HG03039 (cell line): Measurements from ENCODE around the gene EVX2.
A peak's percentile ranks its signal among the peaks of the same experiment; 100 is the strongest.

Source experiments
- ATAC-seq: cut with Tn5 transposase; IDR thresholded peaks from one replicate; pipeline ENCODE4 v1.9.1; 2021; ENCODE audit warnings: mild to moderate bottlenecking, moderate library complexity; ENCODE audit not compliant: unreplicated experiment

EVX2 gene

DNA sequence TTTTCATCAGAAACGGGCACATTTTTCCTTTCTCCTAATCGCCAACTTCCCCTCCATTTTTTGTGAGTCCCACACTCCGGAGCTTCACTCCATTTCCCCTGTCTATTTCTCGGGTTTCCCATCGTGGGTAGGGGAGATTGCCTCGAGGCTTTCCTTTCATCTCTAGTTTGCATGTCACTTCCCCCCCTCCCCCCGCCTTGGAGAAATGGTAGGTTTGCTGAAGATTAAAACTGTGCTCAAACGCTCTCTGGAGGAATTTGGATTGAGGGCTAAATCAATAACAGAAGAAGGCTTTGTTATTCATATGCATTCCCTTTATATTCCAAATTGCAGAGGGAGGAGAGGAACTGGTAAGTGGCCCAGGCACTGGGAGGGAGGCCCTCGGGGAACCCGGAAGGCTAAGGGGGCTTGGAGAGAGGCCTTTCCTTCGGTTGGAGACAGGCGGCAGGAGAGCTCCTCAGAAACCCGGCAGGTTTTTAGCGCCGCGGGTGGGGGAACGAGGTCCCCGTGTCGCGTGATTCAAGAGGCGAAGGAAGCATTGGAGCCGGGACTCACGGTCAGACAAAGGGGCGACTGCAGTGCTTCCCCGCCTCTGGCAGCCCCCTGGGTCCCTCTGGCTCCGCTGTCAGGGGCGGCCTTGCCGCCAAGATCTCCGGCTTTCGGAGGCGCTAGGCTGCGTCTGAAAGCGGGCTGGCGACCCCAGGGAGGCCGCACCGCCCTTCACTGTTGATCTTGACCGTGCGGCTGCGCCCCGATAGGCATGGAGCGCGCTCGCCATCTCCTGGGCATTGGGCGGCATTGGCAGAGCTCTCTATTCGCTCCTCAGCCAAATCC, 13.4 kb upstream of the EVX2 start:
- peak; percentile 73 for ATAC-seq

GRCh38 chr2:176096243-176096985, 12.7 kb upstream of the EVX2 start:
- ATAC-seq = no peak

- no peak for ATAC-seq
These were observed 11.7 kb upstream of the EVX2 start for GRCh38 chr2:176095421-176095820.

GRCh38 chr2:176094349-176094748, 10.6 kb upstream of the EVX2 start:
- no peak for ATAC-seq

- ATAC-seq = no peak
These were observed 10.1 kb upstream of the EVX2 start for GRCh38 chr2:176093898-176094249.

GRCh38 chr2:176093145-176093897, 9.6 kb upstream of the EVX2 start:
- no peak for ATAC-seq

- no peak for ATAC-seq
These were observed 8.7 kb upstream of the EVX2 start, which contains the start of gene HOXD13 for GRCh38 chr2:176092270-176093144. HOXD13 (plus strand) TSS chr2:176092721; CDS start chr2:176092891, 170 bp downstream.

DNA sequence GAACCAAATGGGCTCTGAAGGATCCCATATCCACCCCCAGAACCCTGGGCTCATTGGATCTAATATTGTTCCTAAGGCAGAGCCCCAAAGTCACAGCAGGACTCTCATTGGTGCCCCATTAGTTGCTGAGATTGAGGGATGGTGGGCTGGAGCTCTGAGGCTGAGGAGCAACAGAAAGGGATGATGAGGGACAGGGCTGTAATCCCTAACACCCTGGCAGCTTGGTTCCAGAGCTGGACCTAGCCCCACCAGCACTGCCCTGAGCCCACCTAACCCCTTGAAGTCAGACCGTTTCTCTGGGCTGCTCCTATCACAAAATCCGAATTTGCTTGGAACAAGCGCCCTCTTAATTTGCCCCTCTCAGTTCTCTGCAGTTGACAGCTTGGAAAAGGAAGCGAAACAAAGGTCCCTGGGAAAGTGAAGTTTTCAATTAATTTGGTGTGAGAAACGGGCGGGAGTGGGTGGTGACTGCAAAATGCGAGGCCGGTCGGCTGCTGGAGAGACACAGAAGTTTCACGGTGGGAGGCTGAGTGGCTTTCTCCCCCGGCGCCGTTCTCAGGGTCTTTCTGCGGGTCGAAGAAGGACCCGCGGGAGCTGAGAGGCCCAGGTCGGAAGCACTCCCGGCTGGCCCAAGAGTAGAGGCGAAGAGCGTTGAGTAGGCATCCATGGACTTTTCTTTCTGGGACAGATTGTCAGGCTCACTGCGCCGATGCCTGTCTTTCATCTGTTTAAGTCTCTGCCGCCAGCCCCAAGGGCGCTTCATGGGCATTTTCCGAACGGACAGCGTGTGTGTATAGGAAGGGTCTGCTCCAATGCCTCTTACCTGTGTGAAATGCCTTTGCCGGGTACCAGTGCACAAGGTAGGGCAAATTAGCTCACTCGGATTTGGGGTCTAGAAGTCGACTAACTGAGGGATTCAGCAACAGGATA, 7.8 kb upstream of the EVX2 start:
- ATAC-seq = no peak

GRCh38 chr2:176090862-176091261, 7.1 kb upstream of the EVX2 start:
- ATAC-seq = no peak

- ATAC-seq = no peak
These were observed 6.2 kb upstream of the EVX2 start for GRCh38 chr2:176089843-176090395.

- no peak for ATAC-seq
These were observed 5.4 kb upstream of the EVX2 start for GRCh38 chr2:176088937-176089842.

DNA sequence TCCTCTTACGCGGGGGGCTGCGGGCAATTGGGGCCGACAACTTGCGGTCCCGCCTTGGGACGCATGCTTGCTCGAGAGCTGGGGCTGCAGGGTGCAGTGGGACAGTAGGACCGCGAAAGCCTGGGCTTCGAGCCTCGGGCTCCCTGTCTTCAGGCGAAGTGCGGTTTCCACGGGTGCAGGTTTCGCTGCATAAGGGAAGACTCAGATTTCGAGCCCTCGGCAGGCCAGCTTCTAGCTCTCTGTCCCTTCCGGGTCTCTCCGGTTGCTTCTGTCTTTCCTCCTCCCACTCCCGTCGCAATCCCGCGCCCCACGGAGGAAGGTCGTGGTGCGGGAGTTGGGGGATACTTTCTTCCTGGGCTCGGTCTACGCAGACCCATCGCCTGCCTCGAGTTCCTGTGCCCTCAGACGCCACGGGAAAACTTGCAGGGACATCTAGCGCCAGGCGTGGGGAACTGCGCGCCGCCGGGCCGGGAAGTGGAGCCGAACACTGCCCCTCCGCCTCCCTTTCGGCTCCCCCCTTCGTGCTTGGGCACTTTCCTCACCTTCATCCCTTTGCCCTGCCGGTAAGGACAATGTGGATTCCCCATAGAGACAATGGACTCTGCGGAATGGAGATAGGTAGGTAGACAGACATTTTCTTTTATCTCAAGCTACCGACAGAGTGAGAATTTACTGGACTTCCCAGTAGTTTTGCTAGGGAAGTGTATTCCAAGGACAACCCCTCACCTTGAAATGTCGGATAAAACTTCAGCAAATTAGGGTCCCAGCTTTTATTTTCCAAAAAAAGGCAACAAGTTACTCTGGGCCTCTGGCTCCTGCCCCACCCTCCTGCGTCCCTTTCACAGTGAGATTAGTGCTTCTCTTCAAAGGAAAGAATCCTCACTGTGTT, 4.5 kb upstream of the EVX2 start:
- ATAC-seq = no peak

DNA sequence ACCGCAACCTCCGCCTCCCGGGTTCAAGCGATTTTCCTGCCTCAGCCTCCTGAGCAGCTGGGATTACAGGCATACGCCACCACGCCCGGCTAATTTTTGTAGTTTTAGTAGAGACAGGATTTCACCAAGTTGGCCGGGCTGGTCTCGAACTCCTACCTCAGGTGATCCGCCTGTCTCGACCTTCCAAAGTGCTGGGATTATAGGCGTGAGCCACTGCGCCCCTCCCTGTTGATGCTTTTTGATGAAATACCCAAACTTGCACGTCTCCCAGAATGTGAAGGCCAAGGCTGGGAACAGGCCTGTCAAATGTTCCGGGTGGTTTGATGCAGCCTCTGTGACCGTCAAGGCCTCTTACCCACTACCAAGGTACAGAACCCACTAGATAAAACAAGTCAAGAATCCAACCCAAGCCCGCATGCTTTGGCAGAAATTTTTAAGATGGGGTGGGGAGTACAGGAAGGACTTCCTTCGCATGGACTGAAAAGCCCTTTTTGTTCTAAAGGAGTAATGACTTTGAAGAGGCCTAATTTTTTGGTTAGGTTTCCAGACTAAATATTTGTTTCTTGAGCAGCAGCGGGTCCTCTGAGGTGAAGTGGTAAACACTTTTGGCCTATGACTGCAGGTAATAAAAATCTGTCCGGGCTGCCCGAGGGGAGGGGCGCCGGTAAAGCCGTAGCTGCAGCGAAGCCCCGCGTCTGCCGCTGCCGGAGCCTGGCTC, 3.7 kb upstream of the EVX2 start:
- no peak for ATAC-seq

DNA sequence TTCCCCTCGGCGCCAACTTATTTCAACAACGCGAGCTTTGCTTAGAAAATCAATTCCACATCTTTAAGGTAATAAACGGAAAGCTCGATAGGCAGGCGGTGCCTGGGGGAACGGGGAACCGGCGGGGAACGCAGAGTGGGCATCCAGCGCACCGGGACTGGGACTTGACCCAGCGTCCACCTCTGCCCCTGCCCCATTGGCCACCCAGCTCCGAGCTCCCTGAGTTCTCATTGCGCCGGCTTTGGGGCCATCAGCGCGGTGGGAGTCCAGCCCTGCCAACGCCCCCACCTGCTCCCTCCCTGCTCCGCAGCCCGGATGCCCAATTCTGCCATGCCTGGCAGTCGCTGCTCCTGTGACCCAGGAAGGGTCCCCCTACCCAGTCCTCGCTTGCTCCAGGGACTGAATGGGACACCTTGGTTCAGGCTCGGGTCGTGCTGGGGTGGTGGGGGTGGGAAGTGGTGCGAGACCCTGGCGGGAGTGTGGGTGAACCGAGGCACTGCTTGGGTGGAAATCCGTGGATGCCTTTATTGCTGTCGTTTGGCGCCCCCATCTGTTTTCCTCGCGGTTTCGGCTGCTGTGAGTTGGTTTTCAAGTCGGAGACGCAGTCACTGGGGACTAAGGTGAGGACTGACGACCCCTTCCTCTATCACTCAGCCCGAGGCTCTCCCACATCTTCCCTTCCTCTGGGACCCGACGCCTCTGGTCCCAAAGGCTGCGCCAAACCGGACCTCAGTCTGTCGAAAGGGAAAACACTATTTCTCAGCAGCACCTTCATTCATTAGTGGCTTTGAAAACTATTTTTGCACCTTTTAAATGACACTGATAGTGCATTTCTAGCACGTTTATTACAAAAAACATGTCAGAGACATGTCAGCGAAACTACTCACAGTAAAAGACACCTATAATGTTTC, 2.4 kb upstream of the EVX2 start:
- ATAC-seq = no peak

GRCh38 chr2:176085120-176085788, 1.5 kb upstream of the EVX2 start:
- no peak for ATAC-seq
